Tibial artery (tissue), 4 donors: ENCODE measurements around the gene SELENOV.

Experiments
- DNase-seq, 2 donors: peaks; one replicate each; pipeline ENCODE4 v3.0.0-alpha.2; 2019
- H3K27ac ChIP-seq, 2 donors: fragments of 200-600 bp; sonication (generic) in 1 of 2; 1 replicate in 1 of 2; 2 replicates in 1 of 2; pipeline ENCODE4 v1.5.1; 2018 to 2019; ENCODE audit warnings: mild to moderate bottlenecking in 1 of 2
- H3K27me3 ChIP-seq, 2 donors: fragments of 200-600 bp; sonication (generic) in 1 of 2; one replicate each; pipeline versions ENCODE4 v1.5.1 to v1.6.0; 2016 to 2019
- H3K36me3 ChIP-seq, 3 donors: fragments of 200-600 bp; sonication (generic) in 2 of 3; one replicate each; pipeline ENCODE4 v1.5.1; 2016 to 2019; ENCODE audit warnings: mild to moderate bottlenecking in 2 of 3
- H3K4me1 ChIP-seq, 4 donors: fragments of 200-600 bp; sonication (generic) in 2 of 4; 1 replicate in 3 of 4; 2 replicates in 1 of 4; pipeline ENCODE4 v1.5.1; 2016 to 2019
- H3K4me3 ChIP-seq, 2 donors: fragments of 200-600 bp; sonication (generic) in 1 of 2; 1 replicate in 1 of 2; 2 replicates in 1 of 2; pipeline ENCODE4 v1.5.1; 2018 to 2019; ENCODE audit warnings: mild to moderate bottlenecking in 2 of 2
- H3K9me3 ChIP-seq, 3 donors: fragments of 200-600 bp; sonication (generic) in 1 of 3; one replicate each; pipeline ENCODE4 v1.5.1; 2016 to 2019
- CTCF ChIP-seq, 2 experiments: fragments of 200-600 bp in 1 of 2; fragments of 450-650 bp in 1 of 2; IDR thresholded peaks; one replicate each; pipeline ENCODE4 v1.5.1; 2017 to 2019; ENCODE audit warnings: antibody characterized with exemption in 2 of 2, mild to moderate bottlenecking in 1 of 2, moderate library complexity in 1 of 2
- intact Hi-C: fragments of 100-400 bp; cut with DNase I; formaldehyde crosslinking; loops from one replicate; pipeline ENCODE4 v1.15.0; 2023; ENCODE audit warnings: low total_unique reads

SELENOV gene

GRCh38 chr19:39543477-39543857 lies 28.5 kb downstream of the SELENOV start:
- Histone ChIP-seq H3K4me1 (peaks cover 0 to 12% (median 9%) of the 10 kb centered on the region in 4 donors), H3K4me3 (no peak overlapping the region), H3K36me3 (no peaks in the 10 kb centered on the region), H3K27me3 (peaks cover 0 to 9% of the 10 kb centered on the region in 2 donors), H3K27ac (no peak overlapping the region), H3K9me3 (no peaks in the 10 kb centered on the region)
- intact Hi-C loops: no loop called here
- no peak for DNase-seq
- TF ChIP-seq CTCF (IDR thresholded peaks at IDR 0.05): no peak

GRCh38 chr19:39544226-39544903 lies 29.4 kb downstream of the SELENOV start:
- intact Hi-C loops: no loop called here
- Histone ChIP-seq H3K9me3 (no peaks in the 10 kb centered on the region), H3K27me3 (peaks cover 0 to 9% of the 10 kb centered on the region in 2 donors), H3K36me3 (no peaks in the 10 kb centered on the region), H3K27ac (no peak overlapping the region), H3K4me1 (peaks cover 0 to 5% (median 2%) of the 10 kb centered on the region in 4 donors), H3K4me3 (no peak overlapping the region)
- DNase-seq: no peak
- TF ChIP-seq CTCF (IDR thresholded peaks at IDR 0.05): no peak

GRCh38 chr19:39544911-39545310 lies 30.0 kb downstream of the SELENOV start:
- no peak for TF ChIP-seq CTCF (IDR thresholded peaks at IDR 0.05)
- H3K36me3 ChIP-seq: no peaks in the 10 kb centered on the region
- H3K4me3 ChIP-seq: no peak overlapping the region
- DNase-seq: no peak
- H3K9me3 ChIP-seq: no peaks in the 10 kb centered on the region
- peaks cover 0 to 9% of the 10 kb centered on the region in 2 donors for H3K27me3 ChIP-seq
- H3K27ac ChIP-seq: no peak overlapping the region
- intact Hi-C loops: no loop called here
- peaks cover 0 to 5% (median 2%) of the 10 kb centered on the region in 4 donors for H3K4me1 ChIP-seq

- H3K4me1 ChIP-seq: no peaks in the 10 kb centered on the region
- no peak for TF ChIP-seq CTCF (IDR thresholded peaks at IDR 0.05)
- H3K9me3 ChIP-seq: no peaks in the 10 kb centered on the region
- H3K27me3 ChIP-seq: peaks cover 0 to 9% of the 10 kb centered on the region in 2 donors
- no peak for DNase-seq
- H3K36me3 ChIP-seq: no peaks in the 10 kb centered on the region
- intact Hi-C loops: no loop called here
- H3K4me3 ChIP-seq: no peak overlapping the region
- H3K27ac ChIP-seq: no peak overlapping the region
Measured at GRCh38 chr19:39546599-39546998, 31.7 kb downstream of the SELENOV start.

GRCh38 chr19:39550197-39550596 lies 35.3 kb downstream of the SELENOV start:
- TF ChIP-seq CTCF (IDR thresholded peaks at IDR 0.05): no peak
- H3K36me3 ChIP-seq: no peaks in the 10 kb centered on the region
- DNase-seq: no peak
- H3K4me1 ChIP-seq: no peaks in the 10 kb centered on the region
- intact Hi-C loops: no loop called here
- no peaks in the 10 kb centered on the region for H3K9me3 ChIP-seq
- H3K27me3 ChIP-seq: peaks cover 0 to 24% of the 10 kb centered on the region in 2 donors
- no peak overlapping the region for H3K4me3 ChIP-seq
- H3K27ac ChIP-seq: no peak overlapping the region
